HG03558 (cell line): ENCODE results near the gene SARDH.
"Not testable (repeated sequence)": the region's sequence is repeated elsewhere in the genome, so short reads cannot be mapped to it uniquely, and the experiment has no call there.

Experiments
- ATAC-seq: cut with Tn5 transposase; IDR thresholded peaks from one replicate; pipeline ENCODE4 v1.9.1; 2021; ENCODE audit warnings: moderate number of reproducible peaks; ENCODE audit not compliant: unreplicated experiment; ENCODE audit errors: extremely low read depth

The SARDH gene

DNA sequence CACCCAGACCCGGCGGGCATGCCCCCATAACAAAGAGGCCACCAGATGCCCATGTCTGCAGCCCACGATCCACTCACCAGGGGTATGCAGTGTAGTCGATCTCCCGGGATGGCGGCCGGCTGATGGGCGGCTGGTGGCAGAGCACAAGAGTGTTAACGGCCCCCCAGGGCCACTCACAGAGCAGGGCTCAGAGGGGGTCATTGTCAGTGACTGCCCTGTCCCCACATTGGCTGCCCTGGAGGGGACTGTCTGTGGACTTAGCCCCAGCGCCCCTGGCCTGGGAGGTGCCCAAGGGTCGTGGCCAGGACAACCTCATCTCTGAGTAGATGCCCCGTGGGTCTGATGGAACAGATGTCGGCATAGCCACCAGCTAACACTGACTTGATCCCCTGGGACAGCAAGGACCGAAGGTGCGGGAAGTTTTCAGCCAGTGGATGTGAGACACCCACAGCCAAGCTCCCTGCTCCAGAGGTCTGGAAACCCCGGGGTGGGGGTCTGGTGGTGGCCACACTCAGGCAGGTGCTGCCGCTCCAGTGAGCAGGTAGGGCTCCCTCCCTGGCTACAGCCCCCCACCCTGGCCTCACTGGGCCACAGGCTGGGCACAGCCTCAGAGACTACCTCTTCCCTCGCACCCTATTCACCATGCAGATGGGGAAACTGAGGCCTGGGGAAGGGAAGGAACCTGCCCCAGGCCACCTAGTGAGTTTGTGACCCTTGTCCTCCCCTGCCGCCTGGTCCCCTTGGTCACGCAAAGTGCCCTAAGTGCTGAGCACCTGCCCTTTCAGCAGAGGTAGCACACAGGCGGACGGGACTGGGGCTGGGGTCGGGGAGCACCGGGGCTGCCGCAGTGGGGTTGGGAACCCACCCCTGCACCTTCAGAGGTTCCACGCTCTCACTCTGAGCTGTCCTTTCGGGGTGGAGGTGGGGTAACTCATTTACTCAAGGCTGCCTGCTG, 38.1 kb upstream of the SARDH start:
- ATAC-seq: no peak

DNA sequence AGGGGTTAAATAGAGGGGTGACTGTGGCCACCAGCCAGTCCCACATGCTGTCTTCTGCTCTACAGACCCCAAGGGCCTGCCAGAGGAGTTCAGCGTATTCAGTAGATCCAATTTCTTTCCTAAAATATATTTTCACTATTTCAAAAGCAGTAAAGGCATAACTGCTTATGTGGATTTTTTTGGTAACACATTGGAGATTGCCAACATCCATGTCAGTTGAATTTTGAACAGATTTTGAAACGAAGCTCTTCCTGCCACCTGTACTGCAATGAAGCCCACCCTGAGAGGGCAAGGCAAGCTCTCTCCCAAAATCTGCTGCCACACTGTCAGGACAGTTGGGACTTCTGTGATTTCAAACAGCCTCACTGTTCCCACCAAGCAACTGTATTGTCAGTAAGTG, 37.1 kb upstream of the SARDH start:
- no peak for ATAC-seq

DNA sequence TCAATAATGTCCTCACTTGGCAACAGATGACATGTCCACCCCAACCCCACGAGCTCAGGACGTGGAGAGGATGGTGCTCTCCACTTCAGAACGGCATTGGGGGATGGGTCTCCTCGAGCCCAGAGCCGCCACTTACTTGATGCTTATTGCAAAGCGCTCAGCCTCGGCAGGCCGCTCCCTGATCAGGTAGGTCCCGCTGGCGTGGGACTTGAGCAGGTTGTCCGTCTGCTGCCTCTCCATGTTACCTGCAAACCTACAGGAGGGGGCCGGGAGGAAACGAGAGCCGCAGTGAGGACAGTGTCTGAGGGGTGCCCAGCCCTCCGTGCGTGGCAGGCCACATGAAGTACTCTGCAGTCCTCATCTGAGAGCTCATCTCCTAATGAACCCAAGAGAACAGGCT, 36.6 kb upstream of the SARDH start:
- ATAC-seq: no peak

DNA sequence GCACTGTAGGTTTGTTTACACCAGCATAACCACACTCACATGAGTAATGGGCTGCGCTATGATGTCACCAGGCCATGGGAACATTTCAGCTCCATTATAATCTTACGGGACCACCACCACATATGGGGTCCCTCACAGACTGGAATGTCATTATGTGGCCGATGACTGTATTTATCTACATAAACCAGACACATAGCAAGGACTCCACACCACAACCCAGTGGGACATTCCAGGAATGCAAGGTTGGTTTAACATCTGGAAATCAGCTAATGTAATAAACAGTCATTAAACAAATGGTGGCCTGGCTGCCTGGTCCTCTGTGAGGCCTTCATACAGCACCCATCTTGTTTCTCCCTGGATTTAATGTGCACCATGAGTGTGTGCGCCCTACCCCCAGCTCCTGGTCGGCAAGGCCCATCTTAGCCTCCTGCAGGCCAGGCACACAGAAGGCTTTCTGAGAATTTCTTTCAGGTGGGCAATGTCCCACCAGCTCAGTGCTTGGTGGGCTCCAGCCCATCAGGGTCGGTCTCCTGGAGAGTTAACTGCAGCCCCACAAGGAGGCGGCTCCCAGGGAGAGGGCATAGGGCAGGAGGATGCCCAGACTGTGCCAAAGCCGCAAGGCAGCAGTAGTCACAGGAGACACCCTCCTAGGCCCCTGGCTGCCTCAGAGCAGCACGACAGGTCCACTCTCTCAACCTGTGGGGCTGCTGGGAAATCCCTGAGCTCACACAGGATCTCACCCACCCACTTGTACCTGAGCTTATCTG, 35.9 kb upstream of the SARDH start:
- no peak for ATAC-seq

DNA sequence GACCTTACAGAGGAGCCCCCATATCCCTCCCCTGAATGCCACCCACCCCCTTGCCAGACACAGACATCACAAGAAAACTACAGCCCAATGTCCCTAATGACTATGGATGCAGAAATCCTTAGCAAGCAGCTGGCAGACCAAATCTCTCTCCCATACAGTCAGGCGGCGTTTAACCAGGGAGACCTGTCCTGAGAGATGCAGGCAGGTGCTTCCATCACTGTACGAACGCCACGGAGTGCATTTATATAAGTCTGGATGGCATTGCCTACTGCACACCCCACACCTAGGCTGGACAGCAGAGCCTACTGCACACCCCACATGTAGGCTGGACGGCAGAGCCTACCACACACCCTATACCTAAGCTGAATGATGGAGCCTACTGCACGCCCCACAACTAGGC, 34.4 kb upstream of the SARDH start:
- ATAC-seq: no peak

DNA sequence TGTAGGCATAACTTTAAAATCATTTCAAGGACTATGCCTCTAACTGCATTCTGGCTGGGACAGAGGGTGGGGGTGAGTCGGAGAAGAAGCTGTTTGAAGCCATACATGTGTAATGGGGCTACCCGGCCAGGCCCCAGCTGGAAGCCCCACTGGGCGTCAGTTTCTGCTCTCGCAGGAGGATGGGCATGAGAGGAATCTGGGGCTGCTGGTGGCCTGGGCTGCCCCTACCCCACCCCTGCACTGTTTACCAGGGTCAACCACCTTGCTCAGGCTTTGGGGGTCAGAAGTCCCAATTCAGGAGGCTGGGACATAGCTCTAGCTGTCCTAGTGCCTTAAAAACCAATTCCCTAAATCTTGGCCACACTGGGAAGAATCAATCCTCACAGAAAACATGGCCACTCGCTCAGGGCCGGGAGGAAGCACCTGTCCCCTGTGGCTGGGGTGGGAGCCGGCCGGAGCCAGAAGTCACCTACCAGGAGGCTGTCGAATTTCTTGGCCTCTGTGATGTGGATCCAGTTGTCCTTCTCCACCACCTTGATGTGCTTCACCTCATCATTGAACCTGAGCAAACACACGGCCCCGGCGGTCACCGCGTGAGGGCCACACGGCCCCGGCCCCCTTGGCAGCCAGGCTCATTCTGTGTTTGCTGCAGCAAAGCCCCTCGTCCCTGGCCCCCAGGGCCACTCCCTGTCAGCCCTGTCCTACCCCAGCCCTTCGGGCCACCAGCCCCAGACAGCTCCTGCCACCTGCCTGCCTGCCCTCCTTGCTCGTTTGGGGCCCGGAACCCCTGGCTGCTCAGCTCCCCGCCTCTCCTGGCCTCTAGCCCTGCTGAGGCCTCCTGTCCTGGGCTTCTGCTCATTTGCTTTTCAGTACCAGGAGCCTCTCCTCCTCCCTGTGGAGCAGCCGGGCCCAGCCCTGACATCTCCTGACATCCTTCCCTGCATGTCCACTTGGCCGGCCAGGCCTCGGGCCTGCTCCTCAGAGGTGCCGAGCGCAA, 33.6 kb upstream of the SARDH start:
- ATAC-seq: no peak

DNA sequence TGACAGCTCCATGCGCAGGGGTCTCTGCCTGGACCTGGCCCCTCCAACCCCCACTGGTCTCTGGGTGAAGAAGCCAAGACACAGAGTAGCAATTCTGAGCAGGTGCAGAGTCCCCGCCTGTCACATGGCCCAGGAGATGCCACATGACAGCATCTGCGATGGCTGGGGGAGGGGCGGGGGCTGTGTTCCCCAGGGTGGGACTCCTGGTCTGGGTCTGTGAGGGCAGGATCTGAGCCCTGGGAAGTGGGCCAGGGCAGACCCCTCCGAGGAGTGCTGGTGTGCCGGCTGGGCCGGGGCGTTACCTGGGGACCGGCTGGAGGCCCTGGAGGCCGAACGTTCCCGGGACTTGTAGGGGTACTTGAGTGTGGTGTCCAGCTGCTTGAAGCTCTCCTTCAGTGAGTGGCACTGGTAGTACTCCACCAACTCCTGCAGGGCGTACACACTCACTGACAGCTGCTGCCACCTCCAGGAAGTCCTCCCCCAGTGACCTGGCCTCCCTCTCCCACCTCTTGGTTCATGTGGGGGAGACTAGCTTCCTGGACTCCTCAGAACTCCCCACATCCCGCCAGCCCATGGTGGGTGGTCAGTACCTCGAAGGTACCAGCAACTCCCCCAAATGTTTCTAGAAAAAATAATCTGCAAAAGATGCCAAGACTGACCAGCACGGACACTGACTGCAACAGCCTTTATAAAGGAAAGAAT, 32.1 kb upstream of the SARDH start:
- no peak for ATAC-seq

DNA sequence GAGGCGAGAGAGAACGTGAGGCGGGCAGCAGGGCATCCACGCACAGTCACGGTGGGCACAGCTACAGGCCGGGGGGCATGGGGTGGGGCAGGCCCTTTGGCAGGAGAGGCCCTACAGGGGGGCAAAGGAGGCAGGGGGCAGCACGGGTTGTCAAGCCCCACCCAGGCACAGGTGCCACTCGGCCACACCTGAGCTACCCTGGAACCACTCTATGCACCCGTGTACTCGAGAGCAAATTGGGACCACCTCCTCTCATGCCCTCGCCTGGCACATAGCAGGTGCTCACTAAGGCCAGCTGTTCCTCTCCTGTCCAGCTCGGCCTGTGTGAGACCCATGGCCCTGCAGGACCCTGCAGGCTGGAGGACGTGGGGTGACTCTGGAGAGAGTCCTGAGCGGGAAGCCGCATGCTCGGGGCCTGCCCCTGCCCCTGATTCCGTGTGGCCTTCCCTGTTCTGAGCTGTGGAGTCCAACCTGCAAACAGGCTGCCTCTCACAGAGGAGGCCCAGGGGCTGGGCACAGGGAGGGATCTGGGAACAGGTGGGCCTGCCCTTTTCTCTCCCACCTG, 31.4 kb upstream of the SARDH start:
- no peak for ATAC-seq

DNA sequence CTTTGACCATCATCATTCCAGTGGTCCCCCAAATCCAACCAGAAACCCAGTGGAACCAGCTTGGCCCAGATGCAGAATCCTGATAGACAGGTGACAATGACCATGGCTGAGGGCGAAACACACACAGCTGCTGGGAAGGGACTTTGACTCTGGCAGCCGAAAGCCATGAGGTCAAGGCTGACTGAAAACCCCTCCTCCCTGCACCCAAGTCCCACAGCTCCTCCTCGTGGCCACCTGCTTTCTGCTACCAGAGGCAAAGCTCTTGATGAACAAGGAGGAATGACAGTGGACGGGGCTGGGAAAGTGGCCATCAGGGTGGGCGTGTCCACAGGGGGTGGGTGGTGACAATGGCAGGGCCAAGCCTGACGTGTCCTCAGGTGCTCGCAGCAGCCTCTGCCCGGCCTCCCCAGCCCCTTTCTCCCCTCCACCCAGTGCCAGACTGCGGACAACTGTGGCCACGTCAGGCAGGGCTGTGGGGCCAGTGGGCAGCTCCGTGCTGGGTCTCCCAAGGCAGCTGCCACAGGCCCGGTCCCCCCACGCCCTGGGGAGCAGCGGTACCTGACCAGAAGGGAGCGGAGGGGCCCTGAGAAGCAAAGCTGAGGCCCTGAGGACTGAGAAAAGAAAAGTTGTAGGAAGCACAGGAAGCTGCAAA, 30.8 kb upstream of the SARDH start:
- no peak for ATAC-seq

DNA sequence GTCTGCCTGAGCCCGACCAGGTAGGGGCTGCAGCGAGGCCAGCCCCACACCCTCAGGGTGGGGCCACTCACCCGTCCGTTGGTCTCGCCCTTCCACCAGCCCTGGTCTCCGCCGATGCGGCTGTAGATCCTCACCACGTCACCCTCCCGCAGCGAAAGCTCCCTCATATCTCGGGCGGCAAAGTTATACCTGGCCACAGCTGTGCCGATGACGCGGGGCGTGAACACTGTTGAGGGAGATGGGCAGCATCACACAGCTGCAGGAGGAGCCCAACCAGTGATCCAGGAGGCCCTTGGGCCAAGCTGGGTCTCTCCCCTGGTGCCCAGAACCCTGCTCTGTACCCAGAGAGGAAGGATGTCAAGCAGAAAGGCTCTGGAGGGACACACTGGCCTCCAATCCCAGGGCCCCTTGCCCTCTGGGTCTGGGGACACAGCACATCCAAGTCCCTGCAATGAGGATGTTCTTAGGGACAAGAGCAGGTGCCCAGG, 30.3 kb upstream of the SARDH start:
- ATAC-seq: no peak

DNA sequence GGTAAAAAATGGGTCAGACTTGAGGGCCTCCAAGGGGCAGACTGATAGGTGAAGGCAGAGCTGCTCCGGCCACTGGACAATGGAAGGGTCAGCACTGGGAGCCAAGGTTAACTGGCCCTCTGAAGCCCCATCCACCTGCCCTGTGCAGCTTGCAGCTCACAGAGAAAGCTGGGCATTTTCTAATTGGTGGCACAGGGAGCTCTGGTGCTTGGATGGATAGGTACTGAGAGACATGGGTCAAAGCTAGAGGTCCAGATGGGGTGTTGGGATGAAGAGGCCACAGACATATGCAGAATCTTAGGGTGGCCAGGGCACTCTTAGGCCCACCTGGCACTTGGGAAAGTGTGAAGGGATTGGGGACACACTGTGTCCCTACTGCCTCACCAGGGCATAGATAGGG, 29.5 kb upstream of the SARDH start:
- ATAC-seq: no peak

DNA sequence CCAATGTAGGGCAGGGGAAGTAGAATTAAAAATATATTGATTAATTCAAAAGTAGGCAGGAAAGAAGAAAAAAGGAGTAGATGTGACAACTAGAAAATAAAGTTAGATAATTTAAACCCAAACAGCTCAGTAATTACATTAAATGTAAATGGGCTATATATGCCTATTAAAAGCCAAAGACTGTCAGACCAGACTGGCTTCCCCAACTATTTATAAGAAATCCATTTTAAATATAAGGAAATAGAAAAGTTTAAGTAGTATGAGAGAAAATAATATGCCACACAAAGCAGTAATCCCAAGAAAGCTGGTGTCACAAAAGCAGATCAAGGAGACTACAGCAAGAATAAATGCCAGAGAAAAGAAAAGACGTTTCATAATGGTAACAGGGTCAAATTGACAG, 28.9 kb upstream of the SARDH start:
- no peak for ATAC-seq

DNA sequence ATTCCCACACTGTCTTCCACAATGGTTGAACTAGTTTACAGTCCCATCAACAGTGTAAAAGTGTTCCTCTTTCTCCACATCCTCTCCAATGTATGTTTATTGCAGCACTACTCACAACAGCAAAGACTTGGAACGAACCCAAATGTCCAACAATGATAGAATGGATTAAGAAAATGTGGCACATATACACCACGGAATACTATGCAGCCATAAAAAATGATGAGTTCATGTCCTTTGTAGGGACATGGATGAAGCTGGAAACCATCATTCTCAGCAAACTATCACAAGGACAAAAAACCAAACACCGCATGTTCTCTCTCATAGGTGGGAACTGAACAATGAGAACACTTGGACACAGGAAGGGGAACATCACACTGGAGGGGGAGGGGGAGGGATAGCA, 28.1 kb upstream of the SARDH start:
- ATAC-seq: not testable (repeated sequence)

DNA sequence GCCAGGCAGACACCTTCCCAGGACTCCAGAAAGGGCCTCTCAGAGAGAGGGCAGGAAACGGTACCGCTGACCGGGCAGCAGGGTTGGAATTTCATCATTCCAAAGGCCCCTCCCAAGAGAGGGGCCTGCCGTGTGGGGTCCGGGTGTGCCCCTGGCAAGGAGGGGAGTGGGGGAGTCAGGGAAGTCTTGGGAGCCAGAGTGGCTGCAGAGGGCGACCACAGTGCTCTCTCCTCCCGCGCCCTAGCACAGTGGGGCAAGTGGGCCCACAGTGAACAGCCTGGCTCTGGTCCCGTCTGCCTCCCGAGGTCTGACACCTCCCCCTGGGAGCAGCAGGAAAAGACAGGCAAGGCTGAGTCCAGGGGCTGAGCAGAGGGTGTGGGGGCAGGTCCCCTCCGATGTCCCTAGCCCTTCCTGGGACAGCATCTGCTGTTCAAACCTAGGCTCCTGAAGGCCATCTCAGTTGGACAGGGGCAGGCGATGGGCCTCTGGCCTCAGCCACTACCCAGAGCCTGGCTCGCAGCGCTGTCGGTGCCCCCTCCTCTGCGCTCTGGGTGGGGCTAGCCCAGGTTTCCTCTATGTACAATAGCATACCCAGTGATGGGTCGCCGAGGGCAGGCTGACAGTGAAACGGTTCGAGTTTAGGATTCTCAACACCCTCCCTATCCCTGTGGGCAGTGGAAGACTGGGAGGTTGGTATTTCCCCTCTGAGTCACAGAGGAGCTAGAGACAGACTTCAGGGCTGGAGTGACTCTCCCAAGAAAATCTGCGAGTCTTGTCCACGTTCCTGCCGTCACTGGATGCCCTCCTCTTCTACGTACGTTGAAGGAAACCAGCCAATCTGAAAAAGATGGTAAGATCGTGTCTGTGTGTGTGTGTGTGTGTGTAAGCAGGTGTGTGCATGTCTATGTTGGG, 25.4 kb upstream of the SARDH start:
- no peak for ATAC-seq

DNA sequence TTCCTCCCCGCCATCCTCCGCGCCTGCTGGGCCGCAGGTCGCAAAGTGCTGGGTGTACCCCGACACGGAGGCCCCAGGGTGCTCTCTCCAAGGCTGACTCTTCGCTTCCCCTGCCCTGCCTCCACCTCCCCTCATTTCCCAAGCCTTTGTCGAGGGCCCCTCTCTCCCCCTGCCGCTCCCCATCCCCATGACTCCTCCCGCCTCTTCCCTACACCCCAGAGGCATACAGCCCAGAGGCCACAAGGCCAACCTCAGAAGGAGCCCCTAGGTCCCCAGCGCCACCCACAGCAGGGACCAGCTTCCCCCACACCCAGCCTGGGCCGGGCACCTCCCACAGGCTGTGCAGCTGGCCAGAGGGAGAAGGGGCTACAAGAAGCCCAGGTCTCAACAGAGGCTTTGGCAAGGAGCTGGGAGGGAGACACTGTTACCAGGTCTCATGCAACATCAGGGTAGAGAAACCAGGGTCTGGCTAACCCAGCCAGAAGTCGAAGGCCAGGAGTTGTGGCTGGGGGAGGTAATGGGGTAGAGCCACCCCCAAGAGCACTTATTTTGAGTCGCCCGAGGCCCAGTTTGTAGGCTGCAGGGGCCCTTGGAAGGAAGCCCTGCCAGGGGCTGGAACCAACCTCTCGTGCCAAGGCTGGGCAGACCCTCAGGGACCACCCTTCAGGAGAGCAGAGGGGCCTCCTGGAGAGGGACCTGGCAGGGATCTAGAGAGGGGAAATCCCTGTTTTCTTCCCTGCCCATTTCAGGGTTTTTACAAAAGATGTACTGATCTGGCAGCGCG, 24.5 kb upstream of the SARDH start:
- ATAC-seq: no peak

DNA sequence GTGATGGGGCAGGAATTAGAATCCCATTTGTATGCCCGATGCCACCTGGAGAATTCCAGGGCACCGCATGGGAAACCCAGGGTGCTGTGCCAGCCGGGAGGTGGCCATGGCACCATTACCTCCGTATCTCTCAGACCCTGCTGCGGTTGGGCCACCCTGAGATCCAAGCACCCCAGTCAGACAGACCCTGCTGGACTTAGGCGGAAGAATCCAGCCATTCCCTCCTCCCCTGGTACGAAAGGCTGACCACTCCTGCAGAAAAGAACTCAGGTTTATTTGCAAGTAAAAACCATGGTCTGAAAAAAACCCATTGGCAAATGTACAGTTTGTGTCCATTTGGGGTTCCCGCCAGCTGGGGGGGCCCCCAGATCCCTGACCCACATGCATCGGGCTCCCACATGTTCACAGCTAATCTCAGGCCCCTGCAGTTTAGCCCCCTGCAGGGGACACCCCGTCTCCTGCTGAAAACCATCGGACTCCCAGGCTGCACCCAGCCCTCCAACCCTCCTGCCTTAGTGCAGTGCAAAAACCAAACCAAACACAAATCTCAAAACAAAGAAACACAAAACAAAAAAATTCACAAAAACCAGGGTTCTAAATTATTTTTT, 23.6 kb upstream of the SARDH start:
- ATAC-seq: no peak
